ENCODE measurements around the gene MYO9A.

DNA sequence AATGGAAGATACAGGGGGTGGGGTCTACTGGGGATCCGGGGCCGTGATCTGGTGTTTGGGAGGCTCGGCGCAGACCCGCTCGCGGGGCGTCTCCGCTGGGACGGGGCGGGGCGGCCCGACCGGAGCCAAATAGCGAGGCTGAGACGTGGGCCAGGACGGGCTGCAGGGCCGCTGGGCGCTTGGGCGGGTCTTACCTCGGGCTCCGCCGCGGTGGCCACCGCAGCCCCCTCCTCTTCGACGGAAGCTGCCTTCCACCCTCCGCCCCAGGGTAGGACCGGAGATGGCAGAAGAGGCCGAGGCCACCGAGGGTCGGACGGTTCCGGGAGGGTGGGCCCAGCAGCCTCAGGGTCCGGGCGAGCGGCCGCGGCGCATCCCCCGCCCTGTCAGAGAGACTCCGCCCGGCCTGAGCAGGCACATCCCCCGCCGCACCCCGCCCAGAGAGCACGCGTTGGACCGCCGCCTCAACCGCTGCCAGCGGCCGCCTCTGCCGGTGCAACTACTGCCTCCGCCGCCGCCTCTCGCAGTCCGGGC is 399 bp downstream of the MYO9A start:
- TF ChIP-seq YY1 (IDR thresholded peaks at IDR 0.05; ENCODE audit: insufficient read depth, insufficient read length) (no peak), SUZ12 (IDR thresholded peaks at IDR 0.05; ENCODE audit: extremely low read depth, insufficient read depth, insufficient read length) (no peak)

Data from NT2/D1 (cell line).